Activated T-cell treated with anti-CD3 and anti-CD28 coated beads for 4 hours (primary cell): Measurements from ENCODE around the gene FXN.
"Not testable (repeated sequence)": the region's sequence is repeated elsewhere in the genome, so short reads cannot be mapped to it uniquely, and the experiment has no call there.

ENCODE experiments used
- DNase-seq: peaks from one replicate; pipeline ENCODE4 v3.0.0-alpha.2; 2020

FXN gene

GRCh38 chr9:69107771-69108170, 72.2 kb downstream of the FXN start:
- DNase-seq = no peak

- DNase-seq = not testable (repeated sequence)
Measured at GRCh38 chr9:69108706-69109105, 73.2 kb downstream of the FXN start.

GRCh38 chr9:69109152-69109551, 73.6 kb downstream of the FXN start:
- DNase-seq = no peak

DNA sequence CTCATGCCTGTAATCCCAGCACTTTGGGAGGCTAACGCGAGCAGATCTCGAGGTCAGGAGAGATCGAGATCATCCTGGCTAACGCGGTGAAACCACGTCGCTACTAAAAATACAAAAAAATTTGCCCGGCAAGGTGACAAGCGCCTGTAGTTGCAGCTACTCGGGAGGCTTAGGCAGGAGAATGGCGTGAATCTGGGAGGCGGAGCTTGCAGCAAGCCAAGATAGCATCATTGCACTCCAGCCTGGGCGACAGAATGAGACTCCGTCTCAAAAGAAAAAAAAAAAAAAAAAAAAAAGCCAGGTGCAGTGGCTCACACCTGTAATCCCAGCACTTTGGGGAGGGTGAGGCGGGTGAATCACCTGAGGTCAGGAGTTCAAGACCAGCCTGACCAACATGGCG, 77.1 kb downstream of the FXN start:
- DNase-seq = not testable (repeated sequence)

GRCh38 chr9:69115621-69116020, 80.1 kb downstream of the FXN start:
- DNase-seq = no peak

DNA sequence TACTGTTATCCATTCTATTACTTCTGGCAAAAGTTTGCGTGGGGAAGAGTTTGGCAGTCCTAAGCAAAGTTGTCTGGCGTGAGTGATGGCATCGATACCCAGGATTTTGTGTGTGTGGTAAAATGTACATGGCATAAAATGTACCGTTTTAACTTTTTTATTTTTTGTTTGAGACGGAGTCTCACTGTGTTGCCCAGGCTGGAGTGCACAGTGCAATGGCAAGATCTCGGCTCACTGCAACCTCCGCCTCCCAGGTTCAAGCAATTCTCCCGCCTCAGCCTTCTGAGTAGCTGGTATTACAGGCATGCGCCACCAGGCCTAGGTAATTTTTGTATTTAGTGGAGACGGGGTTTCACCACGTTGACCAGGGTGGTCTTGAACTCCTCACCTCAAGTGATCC, 83.1 kb downstream of the FXN start:
- no peak for DNase-seq

- no peak for DNase-seq
Measured at GRCh38 chr9:69120380-69121154, 85.0 kb downstream of the FXN start.

- DNase-seq = no peak
Measured at GRCh38 chr9:69121155-69122081, 85.9 kb downstream of the FXN start.

- DNase-seq = peak; percentile 15
Measured at GRCh38 chr9:69122082-69122548, 86.6 kb downstream of the FXN start.

GRCh38 chr9:69122549-69123141, 87.1 kb downstream of the FXN start:
- DNase-seq = no peak

GRCh38 chr9:69130456-69131441, 95.2 kb downstream of the FXN start:
- no peak for DNase-seq

DNA sequence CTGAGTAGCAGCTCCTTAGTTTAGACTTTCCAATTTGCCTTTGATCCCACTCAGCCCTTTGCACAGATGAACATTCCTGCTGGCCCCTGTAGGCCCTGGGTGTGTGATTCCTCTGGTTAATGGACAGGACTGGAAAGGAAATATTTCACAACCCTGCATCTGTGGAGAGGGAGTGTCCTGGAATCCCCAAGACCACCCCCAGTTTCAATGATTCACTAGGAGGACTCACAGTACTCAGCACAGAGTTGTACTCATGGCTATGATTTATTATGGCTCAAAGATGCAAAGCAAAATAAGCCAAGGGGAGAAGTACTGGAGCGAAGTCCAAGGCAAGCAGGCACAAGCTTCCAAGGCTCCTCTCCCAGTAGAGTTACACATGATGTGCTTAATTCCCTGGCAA, 96.1 kb downstream of the FXN start:
- no peak for DNase-seq

DNA sequence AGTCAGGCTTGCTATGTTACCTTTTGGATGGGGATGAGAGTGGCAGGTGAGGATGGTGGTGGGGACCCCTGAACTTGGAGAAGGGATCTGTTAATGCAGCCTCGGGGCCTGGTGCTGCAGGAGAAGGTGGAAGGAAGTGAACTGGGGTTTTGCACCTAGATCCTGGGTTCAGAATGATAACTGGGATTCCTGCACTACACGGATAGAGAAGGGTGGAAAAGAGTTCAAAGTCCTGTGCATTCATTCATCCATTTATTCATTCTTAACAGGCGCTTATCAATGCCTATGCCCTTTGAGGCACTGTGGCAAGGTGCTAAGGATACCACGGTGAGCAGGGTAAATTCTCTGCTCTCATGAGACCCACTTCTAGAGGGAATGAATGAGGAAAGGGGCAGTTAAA, 96.8 kb downstream of the FXN start:
- DNase-seq = no peak

DNA sequence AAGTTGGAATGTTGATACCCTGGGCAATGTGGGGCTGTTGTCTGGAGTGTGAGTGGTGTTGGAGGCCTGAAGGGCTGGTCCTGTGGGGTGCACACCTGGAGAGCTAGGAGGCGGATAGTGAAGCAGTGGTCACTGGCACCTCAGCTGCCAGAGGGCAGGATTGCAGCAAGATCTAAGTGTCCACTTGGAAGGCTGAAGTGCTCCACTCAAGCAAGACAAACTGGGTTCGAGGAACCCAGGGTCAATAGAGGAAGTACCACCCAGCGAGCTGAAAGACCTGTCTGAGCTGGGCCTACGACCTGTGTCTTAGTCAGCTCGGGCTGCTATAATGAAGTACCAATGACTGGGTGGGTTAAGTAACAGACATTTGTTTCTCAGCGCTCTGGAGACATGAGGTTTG, 98.9 kb downstream of the FXN start:
- DNase-seq = no peak

- no peak for DNase-seq
Measured at GRCh38 chr9:69136185-69136584, 100.6 kb downstream of the FXN start.

- no peak for DNase-seq
Measured at GRCh38 chr9:69136779-69137178, 101.2 kb downstream of the FXN start.

GRCh38 chr9:69137311-69137710, 101.8 kb downstream of the FXN start:
- no peak for DNase-seq

GRCh38 chr9:69139596-69139995, 104.0 kb downstream of the FXN start:
- DNase-seq = no peak

- no peak for DNase-seq
Measured at GRCh38 chr9:69140123-69140735, 104.7 kb downstream of the FXN start.

GRCh38 chr9:69141851-69142250, 106.3 kb downstream of the FXN start:
- no peak for DNase-seq

GRCh38 chr9:69143291-69143690, 107.7 kb downstream of the FXN start:
- DNase-seq = no peak
